GM12874 (cell line): ENCODE results near the gene ZDHHC23.

ENCODE experiments used
- CTCF ChIP-seq: IDR thresholded peaks from 2 replicates; pipeline ENCODE4 v1.5.1; 2011; ENCODE audit warnings: low read depth, mild to moderate bottlenecking, control low read depth, low read length, moderate library complexity; ENCODE audit not compliant: insufficient read depth

The ZDHHC23 gene

DNA sequence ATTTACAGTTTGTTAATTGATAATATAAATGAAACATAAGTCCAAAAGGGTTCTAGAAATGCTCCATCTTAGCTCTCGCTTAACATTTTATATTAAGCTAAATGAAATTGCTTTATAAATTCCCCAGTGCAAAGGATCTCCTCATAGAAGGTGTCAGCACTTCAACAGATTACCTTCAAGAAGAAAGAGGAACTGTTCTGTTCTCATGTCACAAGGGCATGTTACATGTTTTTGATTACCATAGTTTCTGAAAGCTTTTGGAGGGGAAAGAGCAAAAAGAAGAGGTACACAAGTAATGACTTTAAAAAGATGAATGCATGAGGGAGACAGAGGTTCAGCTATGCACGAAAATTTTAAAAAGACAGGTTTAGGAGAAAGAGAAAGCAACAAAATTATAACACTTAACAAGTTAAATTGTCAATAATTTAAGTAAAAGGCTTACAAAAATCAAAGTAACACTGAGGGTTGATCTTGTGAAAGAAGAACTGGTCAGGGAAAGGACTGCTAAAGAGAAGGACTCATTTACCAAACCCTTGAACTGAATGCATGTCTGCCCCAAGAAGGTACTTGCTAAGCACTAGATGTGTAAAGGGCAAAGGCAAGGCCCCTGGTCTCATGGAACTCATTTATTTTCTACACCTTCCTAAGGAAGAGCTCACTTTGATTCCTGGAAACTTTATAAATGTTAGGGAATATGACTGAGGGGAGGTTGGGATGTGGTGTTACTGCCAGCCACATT, 63.4 kb downstream of the ZDHHC23 start:
- TF ChIP-seq CTCF = no peak
